GM12878 (cell line): ENCODE measurements around the gene LYPD5. TPM values are rescaled to one million over a fixed set of nuclear protein-coding genes. Genes with fewer than 3 reads are reported as not detected.
A peak's percentile ranks its signal among the peaks of the same experiment; 100 is the strongest.

ENCODE experiments used
- ATF7 ChIP-seq: fragments of 450-650 bp; IDR thresholded peaks from 2 replicates; pipeline ENCODE4 v1.6.1; 2016; ENCODE audit warnings: low read depth, mild to moderate bottlenecking
- BHLHE40 ChIP-seq, 2 experiments: fragments of 450-650 bp in 1 of 2; IDR thresholded peaks; 2 replicates each; pipeline ENCODE4 v1.6.1; 2011 to 2017; ENCODE audit warnings: low read depth in 2 of 2, borderline replicate concordance in 1 of 2, improper control_type of control experiment in 1 of 2, low read length in 1 of 2, mild to moderate bottlenecking in 1 of 2
- BRCA1 ChIP-seq: IDR thresholded peaks from 2 replicates; pipeline ENCODE4 v1.6.1; 2011; ENCODE audit warnings: low read depth, low read length, improper control_type of control experiment
- EGR1 ChIP-seq, 2 experiments: IDR thresholded peaks; 1 replicate in 1 of 2; 2 replicates in 1 of 2; pipeline ENCODE4 v1.6.1; 2011 to 2012; ENCODE audit warnings: low read depth in 2 of 2, low read length in 2 of 2, borderline replicate concordance in 1 of 2, mild to moderate bottlenecking in 1 of 2, moderate library complexity in 1 of 2
- EZH2 ChIP-seq: IDR thresholded peaks from 2 replicates; pipeline ENCODE4 v1.6.1; 2012; ENCODE audit warnings: low read depth, mild to moderate bottlenecking, control low read depth, inconsistent platforms, low read length, borderline replicate concordance; ENCODE audit not compliant: control insufficient read depth
- HCFC1 ChIP-seq: fragments of 150-350 bp; IDR thresholded peaks from 2 replicates; pipeline ENCODE4 v1.6.1; 2014; ENCODE audit warnings: low read length
- IKZF2 ChIP-seq, 2 experiments: fragments of 450-650 bp; IDR thresholded peaks; 2 replicates each; pipeline ENCODE4 v1.6.1; 2017; ENCODE audit warnings: mild to moderate bottlenecking in 2 of 2, moderate library complexity in 2 of 2
- MAX ChIP-seq: IDR thresholded peaks from 2 replicates; pipeline ENCODE4 v1.6.1; 2012; ENCODE audit warnings: low read depth, low read length, improper control_type of control experiment
- MXI1 ChIP-seq: fragments of 150-350 bp; IDR thresholded peaks from 2 replicates; pipeline ENCODE4 v1.6.1; 2011; ENCODE audit warnings: low read depth, mild to moderate bottlenecking, inconsistent platforms, low read length, improper control_type of control experiment
- NFIC ChIP-seq: IDR thresholded peaks from 2 replicates; pipeline ENCODE4 v1.6.1; 2012; ENCODE audit warnings: low read depth, mild to moderate bottlenecking, inconsistent platforms, low read length, moderate library complexity
- NFXL1 ChIP-seq: fragments of 450-650 bp; IDR thresholded peaks from 2 replicates; pipeline ENCODE4 v1.6.1; 2017; ENCODE audit warnings: antibody characterized with exemption, mild to moderate bottlenecking, borderline replicate concordance
- PBX3 ChIP-seq: IDR thresholded peaks from 2 replicates; pipeline ENCODE4 v1.6.1; 2011; ENCODE audit warnings: mild to moderate bottlenecking, low read depth, low read length, moderate library complexity; ENCODE audit not compliant: insufficient replicate concordance
- SMAD5 ChIP-seq: IDR thresholded peaks from 2 replicates; pipeline ENCODE4 v1.6.1; 2016; ENCODE audit warnings: antibody characterized with exemption, low read depth
- SMARCA5 ChIP-seq: fragments of 450-650 bp; IDR thresholded peaks from 2 replicates; pipeline ENCODE4 v1.6.1; 2017; ENCODE audit warnings: mild to moderate bottlenecking
- TARDBP ChIP-seq: IDR thresholded peaks from 2 replicates; pipeline ENCODE4 v1.6.1; 2016; ENCODE audit warnings: borderline replicate concordance
- YY1 ChIP-seq: IDR thresholded peaks from 2 replicates; pipeline ENCODE4 v1.6.1; 2011; ENCODE audit warnings: low read depth, mild to moderate bottlenecking, low read length
- polyA plus RNA-seq, 11 experiments: library from polyadenylated mRNA; depleted of rRNA in 4 of 11; unstranded in 6 of 11; stranded (reverse) in 5 of 11; fragments of >200 nt; fragmentation: Nextera tagmentation in 4 of 11; fragmentation: Illumina TruSeq in 1 of 11; extraction: Ambion mirVana in 4 of 11; extraction: Trizol in 1 of 11; gene quantifications; 1 replicate in 1 of 11; 2 replicates in 10 of 11; pipeline versions ENCODE4 v1.2.1 to v1.2.3, GENCODE V29; 2011 to 2016; ENCODE audit warnings: inconsistent platforms in 2 of 11, missing spikeins in 2 of 11, low read depth in 1 of 11
- total RNA-seq, 4 experiments: library from RNA; depleted of rRNA in 3 of 4; stranded (reverse); fragments of >200 nt in 3 of 4; fragmentation: Illumina TruSeq in 1 of 4; extraction: Trizol in 1 of 4; gene quantifications; 2 replicates each; pipeline versions ENCODE4 v1.2.1 to v1.2.3, GENCODE V29; 2013 to 2021
- TF ChIP-seq, protein P1 (sequence below): IDR thresholded peaks from 2 replicates; pipeline ENCODE4 v1.6.1; 2012; ENCODE audit warnings: mild to moderate bottlenecking, low read depth, low read length
- TF ChIP-seq, protein P2 (sequence below): fragments of 450-650 bp; IDR thresholded peaks from 2 replicates; pipeline ENCODE4 v1.6.1; 2016; ENCODE audit warnings: mild to moderate bottlenecking
- TF ChIP-seq, protein P3 (sequence below): IDR thresholded peaks from 2 replicates; pipeline ENCODE4 v1.6.1; 2012; ENCODE audit warnings: low read length, inconsistent platforms

LYPD5 gene
- total and polyA plus RNA-seq, 10 of the 15 experiments (the other 5 are each of a cell fraction or from before 2014, with no cell fraction given), result 0.04 to 2.2 (median 0.69) TPM; not detected in 1

DNA sequence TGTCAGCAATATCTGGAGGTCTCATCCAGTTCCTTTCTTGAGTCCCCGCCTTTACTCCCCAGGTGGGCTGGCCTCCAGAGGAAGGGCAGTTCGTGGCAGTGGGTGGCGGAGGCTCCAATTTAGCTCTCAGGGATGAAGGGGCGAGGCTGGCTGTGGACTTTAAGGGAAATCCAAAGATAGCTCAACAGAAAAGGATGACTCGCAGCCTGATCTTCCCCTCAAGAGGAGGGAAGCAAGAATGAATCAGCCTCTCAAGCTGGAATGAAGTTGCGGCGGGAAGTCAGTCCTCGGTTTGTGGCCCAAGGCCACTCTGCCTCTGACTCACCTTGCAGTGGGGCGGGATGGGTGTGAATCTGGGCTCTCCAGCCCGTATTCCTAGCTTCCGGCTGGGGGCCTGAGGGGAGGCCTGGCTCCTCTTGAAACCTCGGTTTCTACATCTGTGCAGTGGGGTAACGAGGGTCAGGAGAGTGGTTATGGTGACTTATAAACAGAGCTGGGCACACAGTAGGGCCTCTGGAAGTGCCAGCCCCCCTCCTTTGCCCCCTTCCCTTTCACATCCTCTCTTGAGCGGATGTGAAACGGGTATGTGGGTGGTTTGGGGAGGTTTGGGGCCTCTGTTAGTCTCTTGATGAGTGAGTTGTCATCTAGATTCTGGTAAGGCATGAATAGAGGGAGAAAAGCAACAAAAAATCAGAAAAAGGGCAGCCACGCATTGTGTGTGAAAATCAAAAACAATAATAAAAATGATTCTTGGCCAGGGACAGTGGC is 37.0 kb downstream of the LYPD5 start (continued):
- peak; percentile 23; the same call in 1 of the 2 replicates for TF ChIP-seq HCFC1
- TF ChIP-seq, protein P1, sequence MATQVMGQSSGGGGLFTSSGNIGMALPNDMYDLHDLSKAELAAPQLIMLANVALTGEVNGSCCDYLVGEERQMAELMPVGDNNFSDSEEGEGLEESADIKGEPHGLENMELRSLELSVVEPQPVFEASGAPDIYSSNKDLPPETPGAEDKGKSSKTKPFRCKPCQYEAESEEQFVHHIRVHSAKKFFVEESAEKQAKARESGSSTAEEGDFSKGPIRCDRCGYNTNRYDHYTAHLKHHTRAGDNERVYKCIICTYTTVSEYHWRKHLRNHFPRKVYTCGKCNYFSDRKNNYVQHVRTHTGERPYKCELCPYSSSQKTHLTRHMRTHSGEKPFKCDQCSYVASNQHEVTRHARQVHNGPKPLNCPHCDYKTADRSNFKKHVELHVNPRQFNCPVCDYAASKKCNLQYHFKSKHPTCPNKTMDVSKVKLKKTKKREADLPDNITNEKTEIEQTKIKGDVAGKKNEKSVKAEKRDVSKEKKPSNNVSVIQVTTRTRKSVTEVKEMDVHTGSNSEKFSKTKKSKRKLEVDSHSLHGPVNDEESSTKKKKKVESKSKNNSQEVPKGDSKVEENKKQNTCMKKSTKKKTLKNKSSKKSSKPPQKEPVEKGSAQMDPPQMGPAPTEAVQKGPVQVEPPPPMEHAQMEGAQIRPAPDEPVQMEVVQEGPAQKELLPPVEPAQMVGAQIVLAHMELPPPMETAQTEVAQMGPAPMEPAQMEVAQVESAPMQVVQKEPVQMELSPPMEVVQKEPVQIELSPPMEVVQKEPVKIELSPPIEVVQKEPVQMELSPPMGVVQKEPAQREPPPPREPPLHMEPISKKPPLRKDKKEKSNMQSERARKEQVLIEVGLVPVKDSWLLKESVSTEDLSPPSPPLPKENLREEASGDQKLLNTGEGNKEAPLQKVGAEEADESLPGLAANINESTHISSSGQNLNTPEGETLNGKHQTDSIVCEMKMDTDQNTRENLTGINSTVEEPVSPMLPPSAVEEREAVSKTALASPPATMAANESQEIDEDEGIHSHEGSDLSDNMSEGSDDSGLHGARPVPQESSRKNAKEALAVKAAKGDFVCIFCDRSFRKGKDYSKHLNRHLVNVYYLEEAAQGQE, result no peak
- TF ChIP-seq BRCA1, result no peak; the same call in 1 of the 2 replicates
- TF ChIP-seq BHLHE40 (IDR thresholded peaks at IDR 0.05; ENCODE audit: borderline replicate concordance in 1 of 2, low read depth in 2 of 2, low read length in 1 of 2), result peak; percentile 78 to 80
- TF ChIP-seq MAX, result peak; percentile 58; the same call in 1 of the 2 replicates
- TF ChIP-seq NFIC, result peak; percentile 98
- TF ChIP-seq, protein P2, sequence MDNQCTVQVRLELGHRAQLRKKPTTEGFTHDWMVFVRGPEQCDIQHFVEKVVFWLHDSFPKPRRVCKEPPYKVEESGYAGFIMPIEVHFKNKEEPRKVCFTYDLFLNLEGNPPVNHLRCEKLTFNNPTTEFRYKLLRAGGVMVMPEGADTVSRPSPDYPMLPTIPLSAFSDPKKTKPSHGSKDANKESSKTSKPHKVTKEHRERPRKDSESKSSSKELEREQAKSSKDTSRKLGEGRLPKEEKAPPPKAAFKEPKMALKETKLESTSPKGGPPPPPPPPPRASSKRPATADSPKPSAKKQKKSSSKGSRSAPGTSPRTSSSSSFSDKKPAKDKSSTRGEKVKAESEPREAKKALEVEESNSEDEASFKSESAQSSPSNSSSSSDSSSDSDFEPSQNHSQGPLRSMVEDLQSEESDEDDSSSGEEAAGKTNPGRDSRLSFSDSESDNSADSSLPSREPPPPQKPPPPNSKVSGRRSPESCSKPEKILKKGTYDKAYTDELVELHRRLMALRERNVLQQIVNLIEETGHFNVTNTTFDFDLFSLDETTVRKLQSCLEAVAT, result peak; percentile 89
- peak; percentile 35; the same call in 1 of the 2 replicates for TF ChIP-seq SMAD5
- TF ChIP-seq NFXL1, result no peak
- TF ChIP-seq MXI1, result peak; percentile 59; the same call in 1 of the 2 replicates
- TF ChIP-seq IKZF2 (IDR thresholded peaks at IDR 0.05), result peak; percentile 99 to 100
- peak; percentile 94 for TF ChIP-seq ATF7
- TF ChIP-seq PBX3, result peak; percentile 32
- peak in 1 of 2 experiments; percentile 98; a peak in 2 of 3 replicates for TF ChIP-seq EGR1 (IDR thresholded peaks at IDR 0.05; ENCODE audit: borderline replicate concordance in 1 of 2, low read depth in 2 of 2, low read length in 2 of 2)
- TF ChIP-seq, protein P3, sequence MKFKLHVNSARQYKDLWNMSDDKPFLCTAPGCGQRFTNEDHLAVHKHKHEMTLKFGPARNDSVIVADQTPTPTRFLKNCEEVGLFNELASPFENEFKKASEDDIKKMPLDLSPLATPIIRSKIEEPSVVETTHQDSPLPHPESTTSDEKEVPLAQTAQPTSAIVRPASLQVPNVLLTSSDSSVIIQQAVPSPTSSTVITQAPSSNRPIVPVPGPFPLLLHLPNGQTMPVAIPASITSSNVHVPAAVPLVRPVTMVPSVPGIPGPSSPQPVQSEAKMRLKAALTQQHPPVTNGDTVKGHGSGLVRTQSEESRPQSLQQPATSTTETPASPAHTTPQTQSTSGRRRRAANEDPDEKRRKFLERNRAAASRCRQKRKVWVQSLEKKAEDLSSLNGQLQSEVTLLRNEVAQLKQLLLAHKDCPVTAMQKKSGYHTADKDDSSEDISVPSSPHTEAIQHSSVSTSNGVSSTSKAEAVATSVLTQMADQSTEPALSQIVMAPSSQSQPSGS, result peak; percentile 95
- peak; percentile 93; the same call in 1 of the 2 replicates for TF ChIP-seq SMARCA5
- TF ChIP-seq YY1, result peak; percentile 34; the same call in 1 of the 2 replicates
- TF ChIP-seq EZH2, result no peak
- TF ChIP-seq TARDBP, result peak; percentile 83
